HFFc6 (cell line): ENCODE data around the gene ANTXR2. TPM values are rescaled to one million over a fixed set of nuclear protein-coding genes. Genes with fewer than 3 reads are reported as not detected.

Experiments
- DNase-seq: peaks from one replicate; pipeline ENCODE4 v3.0.0-alpha.2; 2018
- H3K27ac Mint-ChIP-seq: 2 replicates; pipeline ENCODE4 v1.8.0; 2020; ENCODE audit warnings: mild to moderate bottlenecking, mixed read lengths
- H3K27me3 Mint-ChIP-seq: 2 replicates; pipeline ENCODE4 v1.8.0; 2021; ENCODE audit warnings: mild to moderate bottlenecking, moderate library complexity, mixed read lengths; ENCODE audit not compliant: insufficient read depth
- H3K36me3 Mint-ChIP-seq: 2 replicates; pipeline ENCODE4 v1.8.0; 2021; ENCODE audit warnings: low read depth, mixed read lengths
- H3K4me1 Mint-ChIP-seq: 2 replicates; pipeline ENCODE4 v1.8.0; 2020; ENCODE audit warnings: low read depth, mixed read lengths
- H3K4me3 Mint-ChIP-seq: 2 replicates; pipeline ENCODE4 v1.8.0; 2020; ENCODE audit warnings: mild to moderate bottlenecking, moderate library complexity, mixed read lengths
- H3K9me3 Mint-ChIP-seq: 2 replicates; pipeline ENCODE4 v1.8.0; 2020; ENCODE audit warnings: mild to moderate bottlenecking, mixed read lengths
- CTCF ChIP-seq: fragments of 200-600 bp; sonication (generic); IDR thresholded peaks from 2 replicates; pipeline ENCODE4 v1.5.0; 2021; ENCODE audit warnings: antibody characterized with exemption, mild to moderate bottlenecking
- total RNA-seq, 6 experiments: library from RNA; stranded (reverse); fragmentation: NEBNext Ultra II Directional; extraction: Animal tissue kit (Norgen Biotek cat#: 25700); gene quantifications; 2 replicates in 1 of 6; 3 replicates in 5 of 6; pipeline ENCODE4 v1.2.3, GENCODE V29; 2021

Gene ANTXR2
- total RNA-seq, 6 experiments from 2014 or later: 137 to 198 (median 144) TPM

GRCh38 chr4:79917246-79917645, 155.8 kb downstream of the ANTXR2 start:
- no peaks in the 10 kb centered on the region for H3K36me3 Mint-ChIP-seq
- no peak overlapping the region for H3K4me3 Mint-ChIP-seq
- H3K27ac Mint-ChIP-seq: peak overlapping the region; percentile 56; the same call in 1 of the 2 replicates
- no peaks in the 10 kb centered on the region for H3K9me3 Mint-ChIP-seq
- no peaks in the 10 kb centered on the region for H3K27me3 Mint-ChIP-seq
- peak; percentile 88 for TF ChIP-seq CTCF
- H3K4me1 Mint-ChIP-seq: peaks cover 47% of the 10 kb centered on the region
- DNase-seq: peak; percentile 28

GRCh38 chr4:79915246-79915645, 157.8 kb downstream of the ANTXR2 start:
- no peak for DNase-seq
- H3K27me3 Mint-ChIP-seq: no peaks in the 10 kb centered on the region
- H3K4me3 Mint-ChIP-seq: no peak overlapping the region
- H3K36me3 Mint-ChIP-seq: no peaks in the 10 kb centered on the region
- peaks cover 38% of the 10 kb centered on the region for H3K4me1 Mint-ChIP-seq
- TF ChIP-seq CTCF: no peak
- no peak overlapping the region for H3K27ac Mint-ChIP-seq
- H3K9me3 Mint-ChIP-seq: no peaks in the 10 kb centered on the region

- no peak for TF ChIP-seq CTCF
- H3K4me1 Mint-ChIP-seq: peaks cover 37% of the 10 kb centered on the region
- H3K36me3 Mint-ChIP-seq: peaks cover 4% of the 10 kb centered on the region; the same call in 1 of the 2 replicates
- 0 out of 2 replicates have a peak overlapping the region, but pooled peaks have one; percentile 1 for H3K4me3 Mint-ChIP-seq
- H3K27me3 Mint-ChIP-seq: no peaks in the 10 kb centered on the region
- H3K9me3 Mint-ChIP-seq: no peaks in the 10 kb centered on the region
- DNase-seq: peak; percentile 48
- 0 out of 2 replicates have a peak overlapping the region, but pooled peaks have one; percentile 3 for H3K27ac Mint-ChIP-seq
Observed at GRCh38 chr4:79913581-79913980, 159.4 kb downstream of the ANTXR2 start.

GRCh38 chr4:79907001-79907400, 166.0 kb downstream of the ANTXR2 start:
- Mint-ChIP-seq H3K4me1 (no peaks in the 10 kb centered on the region), H3K9me3 (no peaks in the 10 kb centered on the region), H3K27me3 (no peaks in the 10 kb centered on the region; the same call in 1 of the 2 replicates), H3K36me3 (peaks cover 33% of the 10 kb centered on the region), H3K27ac (no peak overlapping the region), H3K4me3 (no peak overlapping the region)
- no peak for DNase-seq
- TF ChIP-seq CTCF: no peak

GRCh38 chr4:79906303-79906702, 166.7 kb downstream of the ANTXR2 start:
- Mint-ChIP-seq H3K36me3 (peaks cover 33% of the 10 kb centered on the region), H3K9me3 (no peaks in the 10 kb centered on the region), H3K27ac (no peak overlapping the region), H3K27me3 (no peaks in the 10 kb centered on the region; the same call in 1 of the 2 replicates), H3K4me3 (no peak overlapping the region), H3K4me1 (no peaks in the 10 kb centered on the region)
- no peak for DNase-seq
- TF ChIP-seq CTCF: no peak

- no peak for TF ChIP-seq CTCF
- no peaks in the 10 kb centered on the region for H3K4me1 Mint-ChIP-seq
- no peaks in the 10 kb centered on the region; the same call in 1 of the 2 replicates for H3K27me3 Mint-ChIP-seq
- peaks cover 33% of the 10 kb centered on the region for H3K36me3 Mint-ChIP-seq
- no peak overlapping the region for H3K27ac Mint-ChIP-seq
- no peak overlapping the region for H3K4me3 Mint-ChIP-seq
- DNase-seq: no peak
- no peaks in the 10 kb centered on the region for H3K9me3 Mint-ChIP-seq
Observed at GRCh38 chr4:79905212-79905611, 167.8 kb downstream of the ANTXR2 start.
